ENCODE measurements around the gene FLVCR2.

DNA sequence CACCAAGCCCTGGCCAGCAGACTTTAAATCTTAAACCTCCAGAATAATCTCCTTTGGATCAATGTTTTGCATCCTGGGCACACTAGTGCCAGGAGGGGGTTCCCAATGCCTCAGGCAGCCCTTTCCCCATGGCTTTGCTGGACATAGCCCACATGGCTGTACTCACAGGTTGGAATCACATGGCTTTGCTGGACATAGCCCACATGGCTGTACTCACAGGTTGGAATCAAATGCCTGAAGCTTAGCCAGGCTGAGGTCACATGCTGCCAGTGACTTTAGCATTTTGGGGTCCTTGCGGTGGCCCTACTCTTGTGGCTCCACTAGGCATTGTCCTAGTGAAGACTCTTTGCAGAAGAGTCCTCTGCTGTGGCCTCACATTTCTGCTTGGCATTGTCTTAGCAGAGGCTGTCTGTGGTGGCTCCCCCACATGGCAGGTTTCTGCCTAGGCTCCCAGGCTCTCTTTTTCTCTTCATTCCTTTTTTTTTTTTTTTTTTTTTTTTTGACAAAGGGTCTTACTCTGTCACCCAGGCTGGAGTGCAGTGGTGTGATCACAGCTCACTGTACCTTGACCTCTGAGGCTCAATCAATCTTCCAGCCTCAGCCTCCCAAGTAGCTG, 13.0 kb downstream of the FLVCR2 start:
- TF ChIP-seq ZNF529 (tag by site-specific recombination; IDR thresholded peaks at IDR 0.05; ENCODE audit: insufficient replicate concordance) (no peak), ZFP37 (tag by site-specific recombination; IDR thresholded peaks at IDR 0.05) (no peak), ZBTB21 (tag by site-specific recombination; IDR thresholded peaks at IDR 0.05) (no peak), ZNF658 (tag by site-specific recombination; IDR thresholded peaks at IDR 0.05) (no peak), HOXA7 (CRISPR knock-in tag; IDR thresholded peaks at IDR 0.05; ENCODE audit: borderline replicate concordance) (no peak), SALL2 (tag by site-specific recombination; IDR thresholded peaks at IDR 0.05; ENCODE audit: borderline replicate concordance) (no peak)
- TF ChIP-seq, protein P1, sequence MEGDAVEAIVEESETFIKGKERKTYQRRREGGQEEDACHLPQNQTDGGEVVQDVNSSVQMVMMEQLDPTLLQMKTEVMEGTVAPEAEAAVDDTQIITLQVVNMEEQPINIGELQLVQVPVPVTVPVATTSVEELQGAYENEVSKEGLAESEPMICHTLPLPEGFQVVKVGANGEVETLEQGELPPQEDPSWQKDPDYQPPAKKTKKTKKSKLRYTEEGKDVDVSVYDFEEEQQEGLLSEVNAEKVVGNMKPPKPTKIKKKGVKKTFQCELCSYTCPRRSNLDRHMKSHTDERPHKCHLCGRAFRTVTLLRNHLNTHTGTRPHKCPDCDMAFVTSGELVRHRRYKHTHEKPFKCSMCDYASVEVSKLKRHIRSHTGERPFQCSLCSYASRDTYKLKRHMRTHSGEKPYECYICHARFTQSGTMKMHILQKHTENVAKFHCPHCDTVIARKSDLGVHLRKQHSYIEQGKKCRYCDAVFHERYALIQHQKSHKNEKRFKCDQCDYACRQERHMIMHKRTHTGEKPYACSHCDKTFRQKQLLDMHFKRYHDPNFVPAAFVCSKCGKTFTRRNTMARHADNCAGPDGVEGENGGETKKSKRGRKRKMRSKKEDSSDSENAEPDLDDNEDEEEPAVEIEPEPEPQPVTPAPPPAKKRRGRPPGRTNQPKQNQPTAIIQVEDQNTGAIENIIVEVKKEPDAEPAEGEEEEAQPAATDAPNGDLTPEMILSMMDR (tag by site-specific recombination; IDR thresholded peaks at IDR 0.05) = no peak

All from HEK293 (cell line).